ENCODE data around the gene UFL1.
"Not testable (repeated sequence)": the region's sequence is repeated elsewhere in the genome, so short reads cannot be mapped to it uniquely, and the experiment has no call there.

UFL1 gene

DNA sequence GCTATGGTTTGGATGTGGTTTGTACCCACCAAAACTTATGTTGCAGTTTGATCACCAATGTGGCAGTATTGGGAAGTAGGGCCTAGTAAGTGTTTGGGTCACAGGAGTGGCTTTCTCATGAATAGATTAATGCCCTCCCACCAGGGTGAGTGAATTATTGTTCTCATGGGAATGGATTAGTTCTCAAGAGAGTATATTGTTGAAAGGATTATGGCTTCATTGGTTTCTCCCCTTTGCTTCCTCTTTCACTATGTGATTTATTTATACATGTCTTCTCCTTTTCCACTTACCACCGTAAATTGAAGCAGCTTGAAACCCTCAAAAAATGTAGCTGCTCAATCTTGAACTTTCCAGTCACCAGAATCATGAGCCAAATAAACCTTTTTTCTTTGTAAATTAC lies 10.8 kb downstream of the UFL1 start:
- POLR2A ChIA-PET: interaction anchor here (2.1 kb wide), 1 partner anchor 10 kb away, joined by 11 read pairs; the partner anchor contains the start of gene UFL1
- CTCF ChIA-PET: no interaction called here
- no peak for DNase-seq (ENCODE audit: extremely low spot score)
- TF ChIP-seq ELF4 (IDR thresholded peaks at IDR 0.05) (no peak), BHLHE40 (IDR thresholded peaks at IDR 0.05; ENCODE audit: borderline replicate concordance) (no peak), FOXA1 (IDR thresholded peaks at IDR 0.05) (no peak), SUZ12 (IDR thresholded peaks at IDR 0.05) (no peak), L3MBTL2 (conservative IDR thresholded peaks at IDR 0.05) (no peak), HDGF (IDR thresholded peaks at IDR 0.05; ENCODE audit: borderline replicate concordance) (no peak), LEF1 (IDR thresholded peaks at IDR 0.05; ENCODE audit: borderline replicate concordance) (no peak), SP1 (IDR thresholded peaks at IDR 0.05) (no peak), FOXM1 (IDR thresholded peaks at IDR 0.05; ENCODE audit: borderline replicate concordance) (no peak), FOXK2 (IDR thresholded peaks at IDR 0.05) (no peak), NFRKB (IDR thresholded peaks at IDR 0.05) (no peak), ARNT (IDR thresholded peaks at IDR 0.05) (no peak)

DNA sequence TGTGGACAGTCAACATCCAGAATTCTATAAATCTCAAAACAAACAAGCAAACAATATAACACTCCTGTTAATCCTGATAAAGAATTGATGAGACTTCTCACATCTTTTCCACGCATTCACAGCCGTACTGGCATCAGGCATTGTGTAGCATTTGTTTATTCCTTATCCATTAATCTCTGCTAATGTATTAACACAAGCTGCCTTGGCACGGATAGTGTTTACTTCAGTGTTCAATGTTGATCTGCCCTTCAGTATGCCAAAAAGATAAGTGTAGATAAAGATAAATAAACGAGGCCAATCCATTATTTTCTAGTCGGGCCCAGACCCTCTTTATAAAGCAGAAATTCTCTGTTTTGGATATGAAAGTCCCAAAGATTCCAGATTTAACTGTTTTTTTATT lies 16.1 kb downstream of the UFL1 start:
- TF ChIP-seq TARDBP (IDR thresholded peaks at IDR 0.05): no peak
- TF ChIP-seq SUZ12 (IDR thresholded peaks at IDR 0.05): no peak
- TF ChIP-seq LEF1 (IDR thresholded peaks at IDR 0.05; ENCODE audit: borderline replicate concordance): no peak
- no peak for DNase-seq (ENCODE audit: extremely low spot score)
- ChIA-PET POLR2A (interaction anchor here (0.6 kb wide), 1 partner anchor 486 kb away, joined by 3 read pairs; no protein-coding TSS in a partner anchor), CTCF (no interaction called here)

DNA sequence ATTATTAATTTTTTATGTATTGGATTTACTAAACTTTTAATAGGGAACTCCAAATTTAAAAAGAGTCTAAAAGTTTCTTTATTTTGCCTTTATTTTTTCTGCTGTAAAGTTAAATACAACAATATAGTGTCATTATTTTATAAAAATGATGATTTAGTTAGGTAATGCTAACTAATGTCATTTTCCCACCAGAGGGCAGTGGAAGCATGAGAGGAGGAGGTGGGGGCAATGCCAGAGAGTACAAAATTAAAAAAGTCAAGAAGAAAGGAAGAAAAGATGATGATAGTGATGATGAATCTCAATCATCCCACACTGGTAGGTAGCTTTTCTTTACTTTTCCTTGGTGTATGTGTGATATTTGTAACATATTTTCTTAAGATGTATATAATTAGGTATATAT lies 21.1 kb downstream of the UFL1 start:
- CTCF ChIA-PET: no interaction called here
- POLR2A ChIA-PET: no interaction called here
- TF ChIP-seq FOXA1 (IDR thresholded peaks at IDR 0.05): no peak
- no peak for TF ChIP-seq HDGF (IDR thresholded peaks at IDR 0.05; ENCODE audit: borderline replicate concordance)
- no peak for TF ChIP-seq ELF4 (IDR thresholded peaks at IDR 0.05)
- TF ChIP-seq FOXM1 (IDR thresholded peaks at IDR 0.05; ENCODE audit: borderline replicate concordance): no peak
- no peak for TF ChIP-seq L3MBTL2 (conservative IDR thresholded peaks at IDR 0.05)
- TF ChIP-seq TARDBP (IDR thresholded peaks at IDR 0.05): no peak
- TF ChIP-seq SP1 (IDR thresholded peaks at IDR 0.05): no peak
- TF ChIP-seq, protein P1, sequence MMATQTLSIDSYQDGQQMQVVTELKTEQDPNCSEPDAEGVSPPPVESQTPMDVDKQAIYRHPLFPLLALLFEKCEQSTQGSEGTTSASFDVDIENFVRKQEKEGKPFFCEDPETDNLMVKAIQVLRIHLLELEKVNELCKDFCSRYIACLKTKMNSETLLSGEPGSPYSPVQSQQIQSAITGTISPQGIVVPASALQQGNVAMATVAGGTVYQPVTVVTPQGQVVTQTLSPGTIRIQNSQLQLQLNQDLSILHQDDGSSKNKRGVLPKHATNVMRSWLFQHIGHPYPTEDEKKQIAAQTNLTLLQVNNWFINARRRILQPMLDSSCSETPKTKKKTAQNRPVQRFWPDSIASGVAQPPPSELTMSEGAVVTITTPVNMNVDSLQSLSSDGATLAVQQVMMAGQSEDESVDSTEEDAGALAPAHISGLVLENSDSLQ (IDR thresholded peaks at IDR 0.05): no peak
- TF ChIP-seq BHLHE40 (IDR thresholded peaks at IDR 0.05; ENCODE audit: borderline replicate concordance): no peak
- no peak for TF ChIP-seq SUZ12 (IDR thresholded peaks at IDR 0.05)
- TF ChIP-seq ZNF384 (IDR thresholded peaks at IDR 0.05): no peak
- TF ChIP-seq LEF1 (IDR thresholded peaks at IDR 0.05; ENCODE audit: borderline replicate concordance): no peak
- no peak for TF ChIP-seq ARNT (IDR thresholded peaks at IDR 0.05)
- TF ChIP-seq NFRKB (IDR thresholded peaks at IDR 0.05): no peak
- TF ChIP-seq FOXK2 (IDR thresholded peaks at IDR 0.05): no peak
- no peak for TF ChIP-seq CTBP1 (IDR thresholded peaks at IDR 0.05; ENCODE audit: borderline replicate concordance)
- peak; percentile 7 for DNase-seq (ENCODE audit: extremely low spot score)

DNA sequence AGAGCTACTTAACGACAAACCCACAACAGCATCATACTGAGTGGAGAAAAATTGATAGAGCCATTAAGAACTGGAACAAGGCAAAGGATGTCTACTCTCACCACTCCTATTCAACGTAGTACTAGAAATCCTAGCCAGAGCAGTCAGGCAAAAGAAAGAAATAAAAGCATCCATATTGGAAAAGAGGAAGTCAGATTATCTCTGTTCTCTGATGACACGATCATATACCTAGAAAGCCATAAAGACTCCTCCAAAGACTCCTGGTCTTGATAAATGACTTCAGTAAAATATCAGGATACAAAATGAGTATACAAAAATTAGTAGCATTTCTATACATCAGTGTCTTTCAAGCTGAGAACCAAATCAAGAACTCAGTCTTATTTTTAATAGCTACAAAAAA lies 24.3 kb downstream of the UFL1 start:
- ChIA-PET CTCF (no interaction called here), POLR2A (no interaction called here)
- TF ChIP-seq ELF4 (IDR thresholded peaks at IDR 0.05) (no peak), SUZ12 (IDR thresholded peaks at IDR 0.05) (no peak), SP1 (IDR thresholded peaks at IDR 0.05) (no peak), FOXK2 (IDR thresholded peaks at IDR 0.05) (no peak), ZNF384 (IDR thresholded peaks at IDR 0.05) (no peak), FOXA1 (IDR thresholded peaks at IDR 0.05) (no peak), TARDBP (IDR thresholded peaks at IDR 0.05) (no peak), BHLHE40 (IDR thresholded peaks at IDR 0.05; ENCODE audit: borderline replicate concordance) (no peak), ARNT (IDR thresholded peaks at IDR 0.05) (no peak), NFRKB (IDR thresholded peaks at IDR 0.05) (no peak), L3MBTL2 (conservative IDR thresholded peaks at IDR 0.05) (no peak), LEF1 (IDR thresholded peaks at IDR 0.05; ENCODE audit: borderline replicate concordance) (no peak), CTBP1 (IDR thresholded peaks at IDR 0.05; ENCODE audit: borderline replicate concordance) (no peak), HDGF (IDR thresholded peaks at IDR 0.05; ENCODE audit: borderline replicate concordance) (no peak), FOXM1 (IDR thresholded peaks at IDR 0.05; ENCODE audit: borderline replicate concordance) (no peak)
- TF ChIP-seq, protein P1 (IDR thresholded peaks at IDR 0.05): no peak
- no peak for DNase-seq (ENCODE audit: extremely low spot score)

DNA sequence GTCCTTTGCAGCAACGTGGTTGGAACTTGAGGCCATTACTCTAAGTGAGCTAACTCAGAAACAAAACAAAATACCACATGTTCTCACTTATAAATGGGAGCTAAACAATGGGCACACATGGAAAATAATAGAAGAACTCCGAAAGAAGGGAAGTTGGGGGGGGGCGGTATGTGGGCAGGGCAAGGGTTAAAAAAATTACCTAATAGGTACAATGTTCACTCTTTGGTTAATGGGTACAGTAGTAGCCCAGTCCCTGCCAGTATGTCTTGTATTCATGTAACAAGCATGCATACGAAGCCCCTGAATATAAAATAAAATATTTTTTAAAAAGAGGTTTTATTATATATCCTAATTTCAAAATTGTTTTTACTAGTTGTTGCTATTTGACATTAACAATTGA lies 26.0 kb downstream of the UFL1 start:
- no peak for DNase-seq (ENCODE audit: extremely low spot score)
- CTCF ChIA-PET: no interaction called here
- POLR2A ChIA-PET: no interaction called here
- TF ChIP-seq NFRKB (IDR thresholded peaks at IDR 0.05): no peak
- no peak for TF ChIP-seq LEF1 (IDR thresholded peaks at IDR 0.05; ENCODE audit: borderline replicate concordance)
- TF ChIP-seq ARNT (IDR thresholded peaks at IDR 0.05): no peak
- no peak for TF ChIP-seq FOXM1 (IDR thresholded peaks at IDR 0.05; ENCODE audit: borderline replicate concordance)
- TF ChIP-seq, protein P1 (IDR thresholded peaks at IDR 0.05): no peak

DNA sequence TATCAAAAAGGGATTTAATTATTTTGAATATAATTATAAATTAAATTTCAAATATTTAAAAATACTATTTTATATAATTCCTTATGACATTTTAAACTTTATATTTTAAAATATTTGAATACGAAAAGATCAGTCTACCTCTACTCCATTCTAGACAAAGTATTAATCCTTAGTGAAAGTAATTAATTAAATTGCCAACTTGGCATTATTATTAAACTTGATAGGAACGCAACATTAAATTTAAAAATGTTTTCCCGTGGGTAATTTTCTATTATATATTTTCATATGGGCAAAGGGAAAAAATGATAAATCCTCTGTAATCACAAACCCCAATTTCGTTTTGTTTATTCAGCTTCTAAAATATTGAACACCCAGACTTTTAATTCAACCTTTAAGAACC lies 33.0 kb downstream of the UFL1 start:
- ChIA-PET CTCF (no interaction called here), POLR2A (no interaction called here)
- no peak for DNase-seq (ENCODE audit: extremely low spot score)
- TF ChIP-seq SP1 (IDR thresholded peaks at IDR 0.05): no peak
- TF ChIP-seq L3MBTL2 (conservative IDR thresholded peaks at IDR 0.05): no peak
- no peak for TF ChIP-seq NFRKB (IDR thresholded peaks at IDR 0.05)
- TF ChIP-seq BHLHE40 (IDR thresholded peaks at IDR 0.05; ENCODE audit: borderline replicate concordance): no peak
- no peak for TF ChIP-seq FOXA1 (IDR thresholded peaks at IDR 0.05)
- TF ChIP-seq SUZ12 (IDR thresholded peaks at IDR 0.05): no peak
- TF ChIP-seq, protein P1 (IDR thresholded peaks at IDR 0.05): no peak

DNA sequence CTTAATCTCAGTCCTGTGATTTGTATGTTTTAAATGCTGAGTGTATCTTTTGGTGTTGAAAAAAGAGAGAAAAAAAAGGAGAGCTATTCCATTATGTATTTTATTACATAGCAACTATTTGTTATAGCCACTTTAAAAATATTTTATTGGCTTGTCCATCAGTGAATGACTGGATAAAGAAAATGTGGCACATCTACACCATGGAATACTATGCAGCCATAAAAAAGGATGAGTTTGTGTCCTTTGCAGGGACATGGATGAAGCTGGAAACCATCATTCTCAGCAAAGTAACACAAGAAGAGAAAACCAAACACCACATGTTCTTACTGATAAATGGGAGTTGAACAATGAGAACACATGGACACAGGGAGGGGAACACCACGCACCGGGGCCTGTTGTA lies 38.1 kb downstream of the UFL1 start:
- DNase-seq (ENCODE audit: extremely low spot score); POLR2A ChIA-PET; CTCF ChIA-PET: not testable (repeated sequence)
